Activated gamma-delta T cell treated with Interleukin-2 at 50 U/mL for 16 hours (primary cell): Measurements from ENCODE around the gene RUVBL2.
"Not testable (repeated sequence)": the region's sequence is repeated elsewhere in the genome, so short reads cannot be mapped to it uniquely, and the experiment has no call there.

Experiments used
- DNase-seq: peaks from one replicate; pipeline ENCODE4 v3.0.0-alpha.2; 2020

The RUVBL2 gene

GRCh38 chr19:49050376-49051033 lies 56.8 kb downstream of the RUVBL2 start:
- not testable (repeated sequence) for DNase-seq

- DNase-seq, result peak; percentile 49
Measured at GRCh38 chr19:49056101-49056901, 62.6 kb downstream of the RUVBL2 start.

- DNase-seq, result not testable (repeated sequence)
Measured at GRCh38 chr19:49056902-49057596, 63.4 kb downstream of the RUVBL2 start.

- no peak for DNase-seq
Measured at GRCh38 chr19:49057636-49058234, 64.0 kb downstream of the RUVBL2 start, which contains the start of gene CGB7. Gene CGB7, minus strand, starts transcription at chr19:49057749. Its CDS starts 2,374 bp downstream, at chr19:49055375.

- DNase-seq, result no peak
Measured at GRCh38 chr19:49058562-49058961, 64.9 kb downstream of the RUVBL2 start.

- no peak for DNase-seq
Measured at GRCh38 chr19:49059053-49059452, 65.4 kb downstream of the RUVBL2 start.

GRCh38 chr19:49061000-49061399 lies 67.3 kb downstream of the RUVBL2 start:
- DNase-seq, result no peak

GRCh38 chr19:49061445-49061844 lies 67.8 kb downstream of the RUVBL2 start:
- no peak for DNase-seq

GRCh38 chr19:49064029-49064629 lies 70.4 kb downstream of the RUVBL2 start:
- DNase-seq, result no peak

GRCh38 chr19:49064768-49065611 lies 71.3 kb downstream of the RUVBL2 start, which contains the start of gene NTF4:
Gene NTF4, minus strand, starts transcription at chr19:49064818. Its CDS starts 2,821 bp downstream, at chr19:49061997.
- no peak for DNase-seq
